H9 (cell line): ENCODE data around the gene TMEM86B. TPM values are rescaled to one million over a fixed set of nuclear protein-coding genes. Genes with fewer than 3 reads are reported as not detected.

Source experiments
- DNase-seq: peaks from one replicate; pipeline ENCODE4 v3.0.0-alpha.2; 2017
- H2AFZ ChIP-seq: one replicate; pipeline ENCODE4 v1.6.1; 2013; ENCODE audit warnings: mild to moderate bottlenecking, low read length, control low read depth, moderate library complexity
- H2AK5ac ChIP-seq: 2 replicates; pipeline ENCODE4 v1.6.1; 2013; ENCODE audit warnings: low read length, control low read depth, mixed read lengths; ENCODE audit not compliant: insufficient read length
- H2BK120ac ChIP-seq: one replicate; pipeline ENCODE4 v1.6.1; 2013; ENCODE audit warnings: low read depth, mild to moderate bottlenecking, low read length, control low read depth, inconsistent platforms; ENCODE audit not compliant: poor library complexity, severe bottlenecking
- H2BK12ac ChIP-seq: 2 replicates; pipeline ENCODE4 v1.6.1; 2013; ENCODE audit warnings: low read length, control low read depth, mixed read lengths, low read depth; ENCODE audit not compliant: insufficient read length
- H2BK15ac ChIP-seq: 2 replicates; pipeline ENCODE4 v1.6.1; 2013; ENCODE audit warnings: low read depth, low read length, control low read depth
- H2BK20ac ChIP-seq: one replicate; pipeline ENCODE4 v1.6.1; 2013; ENCODE audit warnings: low read depth, mild to moderate bottlenecking, low read length, control low read depth, inconsistent platforms; ENCODE audit not compliant: poor library complexity, severe bottlenecking
- H2BK5ac ChIP-seq: 2 replicates; pipeline ENCODE4 v1.6.1; 2013; ENCODE audit warnings: low read length, control low read depth, mixed read lengths; ENCODE audit not compliant: insufficient read length
- H3K14ac ChIP-seq: 2 replicates; pipeline ENCODE4 v1.6.1; 2013; ENCODE audit warnings: low read length, control low read depth; ENCODE audit not compliant: insufficient read depth
- H3K18ac ChIP-seq: 2 replicates; pipeline ENCODE4 v1.6.1; 2013; ENCODE audit warnings: low read depth, mild to moderate bottlenecking, mixed read lengths, low read length, control low read depth; ENCODE audit not compliant: insufficient read length
- H3K23ac ChIP-seq: 2 replicates; pipeline ENCODE4 v1.6.1; 2013; ENCODE audit warnings: low read length, control low read depth, mixed read lengths, low read depth; ENCODE audit not compliant: insufficient read length
- H3K23me2 ChIP-seq: 2 replicates; pipeline ENCODE4 v1.6.1; 2013; ENCODE audit warnings: low read depth, mild to moderate bottlenecking, mixed read lengths, low read length, control low read depth; ENCODE audit not compliant: insufficient read length, poor library complexity, severe bottlenecking
- H3K27ac ChIP-seq: 2 replicates; pipeline ENCODE4 v1.5.1; 2013; ENCODE audit warnings: low read length, control low read depth, mixed read lengths, low read depth; ENCODE audit not compliant: insufficient read length
- H3K27me3 ChIP-seq: 2 replicates; pipeline ENCODE4 v1.6.1; 2013; ENCODE audit warnings: low read length, control low read depth, inconsistent platforms; ENCODE audit not compliant: insufficient read depth
- H3K4ac ChIP-seq: 2 replicates; pipeline ENCODE4 v1.6.1; 2013; ENCODE audit warnings: low read depth, mild to moderate bottlenecking, control low read depth, inconsistent platforms, low read length, moderate library complexity
- H3K4me1 ChIP-seq: 2 replicates; pipeline ENCODE4 v1.6.1; 2013; ENCODE audit warnings: low read length, control low read depth, inconsistent platforms; ENCODE audit not compliant: insufficient read depth
- H3K4me2 ChIP-seq: 2 replicates; pipeline ENCODE4 v1.6.1; 2013; ENCODE audit warnings: low read length, control low read depth, mixed read lengths; ENCODE audit not compliant: insufficient read length, insufficient read depth
- H3K56ac ChIP-seq: 2 replicates; pipeline ENCODE4 v1.6.1; 2013; ENCODE audit warnings: low read depth, mild to moderate bottlenecking, mixed read lengths, low read length, control low read depth; ENCODE audit not compliant: insufficient read length
- H3K79me1 ChIP-seq: 2 replicates; pipeline ENCODE4 v1.6.1; 2013; ENCODE audit warnings: low read depth, mild to moderate bottlenecking, moderate library complexity, low read length, control low read depth, inconsistent platforms; ENCODE audit not compliant: insufficient read depth, poor library complexity, severe bottlenecking
- H3K79me2 ChIP-seq: 2 replicates; pipeline ENCODE4 v1.6.1; 2013; ENCODE audit warnings: low read length, control low read depth, inconsistent platforms; ENCODE audit not compliant: insufficient read depth
- H3K9ac ChIP-seq: 2 replicates; pipeline ENCODE4 v1.6.1; 2013; ENCODE audit warnings: low read length, control low read depth, mixed read lengths; ENCODE audit not compliant: insufficient read length; ENCODE audit errors: extremely low read depth
- H3K9me3 ChIP-seq: one replicate; pipeline ENCODE4 v1.6.1; 2013; ENCODE audit warnings: low read depth, low read length, inconsistent platforms; ENCODE audit not compliant: control insufficient read depth
- H3T11ph ChIP-seq: one replicate; pipeline ENCODE4 v1.6.1; 2013; ENCODE audit warnings: mild to moderate bottlenecking, low read length, control low read depth, inconsistent platforms
- H4K20me1 ChIP-seq: one replicate; pipeline ENCODE4 v1.6.1; 2013; ENCODE audit not compliant: control insufficient read depth, insufficient read length, insufficient read depth
- H4K5ac ChIP-seq: 2 replicates; pipeline ENCODE4 v1.6.1; 2013; ENCODE audit warnings: low read depth, mild to moderate bottlenecking, mixed read lengths, low read length, control low read depth; ENCODE audit not compliant: insufficient read length
- H4K8ac ChIP-seq: replicated peaks from 2 replicates; pipeline ENCODE4 v1.6.1; 2013; ENCODE audit warnings: low read length, control low read depth, mixed read lengths, low read depth; ENCODE audit not compliant: insufficient read length
- H4K91ac ChIP-seq: 2 replicates; pipeline ENCODE4 v1.6.1; 2013; ENCODE audit warnings: low read depth, mild to moderate bottlenecking, moderate library complexity, mixed read lengths, low read length, control low read depth; ENCODE audit not compliant: insufficient read length
- H3K27ac Mint-ChIP-seq, 3 experiments: 2 replicates in 2 of 3; 3 replicates in 1 of 3; pipeline ENCODE4 v1.8.0; 2020 to 2021; ENCODE audit warnings: mixed read lengths in 3 of 3, mild to moderate bottlenecking in 1 of 3, moderate library complexity in 1 of 3
- H3K27me3 Mint-ChIP-seq: 2 replicates; pipeline ENCODE4 v1.8.0; 2021; ENCODE audit warnings: low read depth, mild to moderate bottlenecking, moderate library complexity, mixed read lengths
- H3K36me3 Mint-ChIP-seq, 3 experiments: 2 replicates in 2 of 3; 3 replicates in 1 of 3; pipeline ENCODE4 v1.8.0; 2020 to 2021; ENCODE audit warnings: low read depth in 3 of 3, mixed read lengths in 3 of 3; ENCODE audit not compliant: insufficient read depth in 1 of 3
- H3K4me1 Mint-ChIP-seq, 2 experiments: 2 replicates each; pipeline ENCODE4 v1.8.0; 2020; ENCODE audit warnings: mixed read lengths in 2 of 2
- H3K4me3 Mint-ChIP-seq, 2 experiments: 2 replicates in 1 of 2; 3 replicates in 1 of 2; pipeline ENCODE4 v1.8.0; 2020 to 2021; ENCODE audit warnings: mild to moderate bottlenecking in 2 of 2, mixed read lengths in 2 of 2, moderate library complexity in 1 of 2
- H3K9me3 Mint-ChIP-seq, 2 experiments: 2 replicates in 1 of 2; 3 replicates in 1 of 2; pipeline ENCODE4 v1.8.0; 2020; ENCODE audit warnings: mild to moderate bottlenecking in 2 of 2, mixed read lengths in 2 of 2, moderate library complexity in 1 of 2
- WGBS: extraction: QIAGEN DNeasy Blood & Tissue Kit; methylation state at CpG from one replicate; pipeline ENCODE4 v1.1.7; 2013; ENCODE audit warnings: missing lambda C conversion rate, low lambda C conversion rate, mixed read lengths; ENCODE audit not compliant: insufficient read length; ENCODE audit errors: extremely low coverage; 5-methylcytosine and 5-hydroxymethylcytosine counted together
- total RNA-seq: library from RNA; stranded (reverse); gene quantifications from 2 replicates; pipeline ENCODE4 v1.2.1, GENCODE V29; 2021
- TF ChIP-seq, protein P1 (sequence below): fragments of 200-600 bp; sonication (generic); conservative IDR thresholded peaks from 3 replicates; pipeline ENCODE4 v1.8.0; 2021; ENCODE audit warnings: antibody characterized with exemption, mild to moderate bottlenecking

TMEM86B gene
- total RNA-seq, 1 experiment from 2014 or later: 4.5 TPM

DNA sequence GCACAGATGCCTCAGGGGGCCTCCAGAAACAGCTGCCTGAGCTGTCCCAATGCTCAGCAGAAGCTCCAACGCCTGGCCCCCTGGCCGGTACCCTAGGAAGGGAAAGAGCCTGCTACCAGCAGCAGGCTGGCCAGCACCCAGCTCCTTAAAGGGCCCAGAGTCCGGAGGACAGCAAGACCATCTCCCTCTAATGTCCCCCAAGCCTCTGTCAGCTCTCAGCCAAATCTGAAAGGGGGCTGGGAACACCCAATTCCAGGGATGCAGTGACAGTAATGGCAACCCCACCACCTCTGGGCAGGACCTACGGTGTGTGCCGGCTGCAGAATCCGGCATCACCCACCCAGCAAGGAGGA, 26.0 kb upstream of the TMEM86B start:
- no CpG with 5 or more reads among the region's 6 CpGs for WGBS
- Histone ChIP-seq H3K23ac (no peak overlapping the region), H2BK5ac (no peak overlapping the region), H4K5ac (no peak overlapping the region), H3K9ac (no peak overlapping the region), H3K23me2 (peaks cover 9% of the 10 kb centered on the region), H2BK12ac (no peak overlapping the region), H3T11ph (no peak overlapping the region), H3K27ac (no peak overlapping the region), H2BK120ac (no peak overlapping the region), H3K18ac (no peak overlapping the region), H3K79me1 (peaks cover 18% of the 10 kb centered on the region), H2BK15ac (no peak overlapping the region), H4K8ac (no peak overlapping the region), H3K14ac (peak overlapping the region; percentile 25; the same call in 1 of the 2 replicates), H3K4ac (no peak overlapping the region), H3K79me2 (peaks cover 55% of the 10 kb centered on the region; the same call in 1 of the 2 replicates), H3K9me3 (no peaks in the 10 kb centered on the region), H3K4me2 (no peak overlapping the region), H3K56ac (no peak overlapping the region), H3K4me1 (peaks cover 12% of the 10 kb centered on the region; the same call in 1 of the 2 replicates), H2AFZ (no peak overlapping the region), H2BK20ac (no peak overlapping the region), H4K91ac (no peak overlapping the region), H4K20me1 (peaks cover 3% of the 10 kb centered on the region), H2AK5ac (no peak overlapping the region), H3K27me3 (no peaks in the 10 kb centered on the region)
- Mint-ChIP-seq H3K4me3 (peak overlapping the region in 1 of 2 experiments; percentile 19; a peak in 1 of 5 replicates), H3K27me3 (no peaks in the 10 kb centered on the region; the same call in none of the 2 replicates), H3K9me3 (no peaks in the 10 kb centered on the region), H3K4me1 (peaks cover 44 to 46% of the 10 kb centered on the region in 2 experiments), H3K36me3 (peaks cover 2 to 13% (median 7%) of the 10 kb centered on the region in 3 experiments; a peak in 6 of 7 replicates), H3K27ac (peak overlapping the region in 2 of 3 experiments; percentile 88 to 89; a peak in 3 of 7 replicates)
- TF ChIP-seq, protein P1, sequence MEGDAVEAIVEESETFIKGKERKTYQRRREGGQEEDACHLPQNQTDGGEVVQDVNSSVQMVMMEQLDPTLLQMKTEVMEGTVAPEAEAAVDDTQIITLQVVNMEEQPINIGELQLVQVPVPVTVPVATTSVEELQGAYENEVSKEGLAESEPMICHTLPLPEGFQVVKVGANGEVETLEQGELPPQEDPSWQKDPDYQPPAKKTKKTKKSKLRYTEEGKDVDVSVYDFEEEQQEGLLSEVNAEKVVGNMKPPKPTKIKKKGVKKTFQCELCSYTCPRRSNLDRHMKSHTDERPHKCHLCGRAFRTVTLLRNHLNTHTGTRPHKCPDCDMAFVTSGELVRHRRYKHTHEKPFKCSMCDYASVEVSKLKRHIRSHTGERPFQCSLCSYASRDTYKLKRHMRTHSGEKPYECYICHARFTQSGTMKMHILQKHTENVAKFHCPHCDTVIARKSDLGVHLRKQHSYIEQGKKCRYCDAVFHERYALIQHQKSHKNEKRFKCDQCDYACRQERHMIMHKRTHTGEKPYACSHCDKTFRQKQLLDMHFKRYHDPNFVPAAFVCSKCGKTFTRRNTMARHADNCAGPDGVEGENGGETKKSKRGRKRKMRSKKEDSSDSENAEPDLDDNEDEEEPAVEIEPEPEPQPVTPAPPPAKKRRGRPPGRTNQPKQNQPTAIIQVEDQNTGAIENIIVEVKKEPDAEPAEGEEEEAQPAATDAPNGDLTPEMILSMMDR: no peak
- no peak for DNase-seq
